NB4 (cell line): ENCODE data around the gene IGFBP4.

Experiments
- MYC ChIP-seq: IDR thresholded peaks from 2 replicates; pipeline ENCODE4 v1.6.1; 2011; ENCODE audit warnings: low read depth, low read length
- POLR2A ChIP-seq: IDR thresholded peaks from 2 replicates; pipeline ENCODE4 v1.6.1; 2011; ENCODE audit warnings: mild to moderate bottlenecking; ENCODE audit not compliant: insufficient read length; ENCODE audit errors: extremely low read depth
- TF ChIP-seq, protein P1 (sequence below): IDR thresholded peaks from one replicate; pipeline ENCODE4 v1.5.1; 2012; ENCODE audit warnings: low read depth, low read length

DNA sequence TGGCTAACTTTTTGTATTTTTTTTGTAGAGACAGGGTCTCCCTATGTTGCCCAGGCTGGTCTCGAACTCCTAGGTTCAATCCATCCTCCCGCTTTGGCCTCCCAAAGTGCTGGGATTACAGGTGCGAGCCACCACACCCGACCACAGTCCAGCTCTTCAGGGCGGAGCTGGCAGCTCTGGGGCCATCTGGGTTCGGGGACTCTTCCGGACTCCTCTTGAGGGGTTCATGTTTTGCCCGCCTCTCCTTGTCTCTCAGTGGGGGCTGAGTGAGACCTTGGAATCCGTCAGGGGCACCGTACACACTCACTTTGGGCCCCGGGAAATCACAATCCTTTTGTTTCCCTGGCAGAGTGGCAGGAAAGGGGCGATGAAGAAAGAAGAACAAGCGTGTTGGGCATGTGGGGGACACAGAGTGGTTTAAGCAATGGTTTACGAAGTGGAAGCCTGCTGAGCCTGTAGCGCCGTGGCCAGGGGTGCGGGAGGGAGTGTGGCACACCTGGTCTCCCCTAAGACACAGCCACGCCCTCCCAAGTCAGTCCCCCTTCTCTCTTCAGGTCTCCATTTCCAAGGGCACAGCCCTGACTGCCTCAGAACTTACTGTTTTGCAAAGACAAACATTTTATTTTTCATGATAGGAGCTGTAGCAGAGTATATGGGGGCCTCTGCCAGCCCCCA lies 32.1 kb downstream of the IGFBP4 start:
- TF ChIP-seq, protein P1, sequence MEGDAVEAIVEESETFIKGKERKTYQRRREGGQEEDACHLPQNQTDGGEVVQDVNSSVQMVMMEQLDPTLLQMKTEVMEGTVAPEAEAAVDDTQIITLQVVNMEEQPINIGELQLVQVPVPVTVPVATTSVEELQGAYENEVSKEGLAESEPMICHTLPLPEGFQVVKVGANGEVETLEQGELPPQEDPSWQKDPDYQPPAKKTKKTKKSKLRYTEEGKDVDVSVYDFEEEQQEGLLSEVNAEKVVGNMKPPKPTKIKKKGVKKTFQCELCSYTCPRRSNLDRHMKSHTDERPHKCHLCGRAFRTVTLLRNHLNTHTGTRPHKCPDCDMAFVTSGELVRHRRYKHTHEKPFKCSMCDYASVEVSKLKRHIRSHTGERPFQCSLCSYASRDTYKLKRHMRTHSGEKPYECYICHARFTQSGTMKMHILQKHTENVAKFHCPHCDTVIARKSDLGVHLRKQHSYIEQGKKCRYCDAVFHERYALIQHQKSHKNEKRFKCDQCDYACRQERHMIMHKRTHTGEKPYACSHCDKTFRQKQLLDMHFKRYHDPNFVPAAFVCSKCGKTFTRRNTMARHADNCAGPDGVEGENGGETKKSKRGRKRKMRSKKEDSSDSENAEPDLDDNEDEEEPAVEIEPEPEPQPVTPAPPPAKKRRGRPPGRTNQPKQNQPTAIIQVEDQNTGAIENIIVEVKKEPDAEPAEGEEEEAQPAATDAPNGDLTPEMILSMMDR = no peak
- TF ChIP-seq POLR2A (no peak), MYC (no peak)
